Neutrophil (primary cell): ENCODE results near the gene TMED6.
"Not testable (repeated sequence)": the region's sequence is repeated elsewhere in the genome, so short reads cannot be mapped to it uniquely, and the experiment has no call there.

Source experiments
- H3K27ac ChIP-seq: fragments of 200-600 bp; sonication (generic); 2 replicates; pipeline ENCODE4 v1.5.1; 2016; ENCODE audit warnings: mild to moderate bottlenecking, moderate library complexity
- H3K27me3 ChIP-seq: fragments of 200-600 bp; sonication (generic); 2 replicates; pipeline ENCODE4 v1.6.0; 2016; ENCODE audit warnings: mild to moderate bottlenecking
- H3K36me3 ChIP-seq: fragments of 200-600 bp; sonication (generic); 2 replicates; pipeline ENCODE4 v1.5.1; 2017
- H3K4me1 ChIP-seq, 2 experiments: fragments of 200-600 bp in 1 of 2; sonication (generic) in 1 of 2; 1 replicate in 1 of 2; 2 replicates in 1 of 2; pipeline versions ENCODE4 v1.5.1 to v1.6.1; 2013 to 2016; ENCODE audit warnings: low read depth in 1 of 2, low read length in 1 of 2, mild to moderate bottlenecking in 1 of 2, moderate library complexity in 1 of 2; ENCODE audit not compliant: control insufficient read depth in 1 of 2, insufficient read depth in 1 of 2
- H3K4me3 ChIP-seq, 2 experiments: fragments of 200-600 bp in 1 of 2; sonication (generic) in 1 of 2; 1 replicate in 1 of 2; 2 replicates in 1 of 2; pipeline ENCODE4 v1.5.1; 2013 to 2016; ENCODE audit warnings: low read depth in 1 of 2, low read length in 1 of 2, mild to moderate bottlenecking in 1 of 2, moderate library complexity in 1 of 2
- H3K9me3 ChIP-seq: fragments of 200-600 bp; sonication (generic); 2 replicates; pipeline ENCODE4 v1.5.1; 2016
- CTCF ChIP-seq: fragments of 200-600 bp; sonication (generic); IDR thresholded peaks from 2 replicates; pipeline ENCODE4 v1.5.1; 2016; ENCODE audit warnings: antibody characterized with exemption

Gene TMED6

GRCh38 chr16:69363281-69363717, 11.7 kb upstream of the TMED6 start:
- H3K36me3 ChIP-seq = peaks cover 66% of the 10 kb centered on the region
- no peak overlapping the region for H3K4me3 ChIP-seq
- peaks cover 0 to 6% of the 10 kb centered on the region in 2 experiments for H3K4me1 ChIP-seq

GRCh38 chr16:69360070-69360469, 8.5 kb upstream of the TMED6 start:
- H3K27me3 ChIP-seq, H3K9me3 ChIP-seq, H3K4me3 ChIP-seq, H3K4me1 ChIP-seq, H3K27ac ChIP-seq: not testable (repeated sequence)
- peaks cover 57% of the 10 kb centered on the region for H3K36me3 ChIP-seq

More at GRCh38 chr16:69363281-69363717, 11.7 kb upstream of the TMED6 start:
- Histone ChIP-seq H3K27me3 (no peaks in the 10 kb centered on the region), H3K27ac (no peak overlapping the region), H3K9me3 (no peaks in the 10 kb centered on the region)
- TF ChIP-seq CTCF = no peak

- Histone ChIP-seq H3K4me1 (no peaks in the 10 kb centered on the region), H3K27ac (no peak overlapping the region), H3K36me3 (peaks cover 44% of the 10 kb centered on the region), H3K9me3 (no peaks in the 10 kb centered on the region), H3K27me3 (no peaks in the 10 kb centered on the region), H3K4me3 (no peak overlapping the region)
- no peak for TF ChIP-seq CTCF
These were observed 951 bp downstream of the TMED6 start for GRCh38 chr16:69350536-69351133.

- Histone ChIP-seq H3K27me3 (no peaks in the 10 kb centered on the region), H3K36me3 (peaks cover 34% of the 10 kb centered on the region), H3K4me1 (no peaks in the 10 kb centered on the region)
These were observed 2.0 kb downstream of the TMED6 start for GRCh38 chr16:69349536-69349935.

GRCh38 chr16:69348222-69348621, 3.4 kb downstream of the TMED6 start:
- Histone ChIP-seq H3K9me3 (no peaks in the 10 kb centered on the region), H3K27ac (no peak overlapping the region), H3K4me3 (no peak overlapping the region), H3K36me3 (peaks cover 34% of the 10 kb centered on the region), H3K27me3 (no peaks in the 10 kb centered on the region), H3K4me1 (no peaks in the 10 kb centered on the region)
- TF ChIP-seq CTCF = no peak

More at GRCh38 chr16:69349536-69349935, 2.0 kb downstream of the TMED6 start:
- Histone ChIP-seq H3K9me3 (no peaks in the 10 kb centered on the region), H3K4me3 (no peak overlapping the region), H3K27ac (no peak overlapping the region)
- no peak for TF ChIP-seq CTCF

GRCh38 chr16:69346683-69347082, 4.9 kb downstream of the TMED6 start:
- TF ChIP-seq CTCF = no peak

More at GRCh38 chr16:69346683-69347082, 4.9 kb downstream of the TMED6 start:
- Histone ChIP-seq H3K9me3 (no peaks in the 10 kb centered on the region), H3K4me3 (no peak overlapping the region), H3K36me3 (peaks cover 31% of the 10 kb centered on the region), H3K4me1 (no peaks in the 10 kb centered on the region), H3K27ac (no peak overlapping the region), H3K27me3 (no peaks in the 10 kb centered on the region)
